GM12874 (cell line): ENCODE data around the gene SEC24D.

ENCODE experiments used
- CTCF ChIP-seq: IDR thresholded peaks from 2 replicates; pipeline ENCODE4 v1.5.1; 2011; ENCODE audit warnings: low read depth, mild to moderate bottlenecking, control low read depth, low read length, moderate library complexity; ENCODE audit not compliant: insufficient read depth

Gene SEC24D

DNA sequence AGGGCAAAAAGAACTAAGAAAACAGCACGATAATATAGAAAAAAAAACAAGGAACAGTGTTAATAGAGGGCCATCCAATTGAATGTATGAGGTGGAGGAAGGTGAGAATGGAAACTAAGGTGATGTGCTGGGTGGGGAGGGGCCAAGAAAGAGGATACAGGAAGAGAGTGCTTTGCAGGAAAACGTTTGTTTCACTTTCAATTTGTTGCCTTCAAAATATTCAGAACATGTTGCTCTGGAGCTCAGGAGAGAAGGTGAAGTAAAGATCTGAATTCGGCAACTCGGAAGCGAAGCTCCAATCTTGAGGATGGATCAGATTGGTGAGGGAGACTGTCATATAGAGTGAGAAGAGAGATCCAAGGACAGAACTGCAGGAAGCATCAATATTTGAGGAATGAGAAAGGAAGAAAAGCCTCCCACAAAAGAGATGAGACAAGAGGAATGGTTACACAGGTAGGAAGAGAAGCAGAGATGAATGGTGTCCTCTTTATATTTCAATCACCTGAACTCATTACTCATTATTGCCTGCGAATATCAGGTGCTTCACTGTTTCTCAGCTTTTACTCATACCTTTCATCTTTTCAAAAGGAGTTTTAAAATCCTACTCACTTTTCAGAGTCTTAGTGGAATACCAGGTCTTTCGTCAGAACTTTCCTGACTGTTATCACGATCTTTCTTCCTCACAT lies 14.7 kb upstream of the SEC24D start:
- no peak for TF ChIP-seq CTCF

- no peak for TF ChIP-seq CTCF
These were observed 14.1 kb upstream of the SEC24D start for GRCh38 chr4:118849867-118850487.

GRCh38 chr4:118848901-118849300 lies 13.0 kb upstream of the SEC24D start:
- no peak for TF ChIP-seq CTCF

- no peak for TF ChIP-seq CTCF
These were observed 12.3 kb upstream of the SEC24D start for GRCh38 chr4:118848242-118848641.

GRCh38 chr4:118846979-118847378 lies 11.1 kb upstream of the SEC24D start:
- TF ChIP-seq CTCF, result no peak

DNA sequence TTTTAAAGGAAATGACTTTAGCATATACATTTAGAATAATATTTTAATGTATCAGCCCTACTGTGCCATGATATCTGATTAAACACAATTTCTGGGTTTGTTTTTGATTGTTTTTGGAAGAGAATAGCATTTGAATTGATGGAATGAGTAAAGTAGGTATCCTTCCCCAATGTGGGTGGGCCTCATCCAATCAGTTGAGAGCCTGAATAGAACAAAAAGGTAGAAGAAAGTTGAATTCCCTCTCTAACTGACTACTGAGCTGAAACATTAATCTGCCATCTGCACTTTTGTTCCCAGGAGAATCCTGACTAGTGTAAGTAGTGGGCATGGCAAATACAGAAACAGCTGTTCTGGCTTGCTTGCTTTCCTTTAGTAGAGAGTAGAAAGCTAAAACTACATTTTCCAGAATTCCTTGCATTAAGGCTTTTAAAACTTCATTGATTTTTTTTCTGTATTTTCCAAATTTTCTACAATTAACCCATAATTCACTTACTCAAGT lies 9.7 kb upstream of the SEC24D start:
- TF ChIP-seq CTCF, result no peak

DNA sequence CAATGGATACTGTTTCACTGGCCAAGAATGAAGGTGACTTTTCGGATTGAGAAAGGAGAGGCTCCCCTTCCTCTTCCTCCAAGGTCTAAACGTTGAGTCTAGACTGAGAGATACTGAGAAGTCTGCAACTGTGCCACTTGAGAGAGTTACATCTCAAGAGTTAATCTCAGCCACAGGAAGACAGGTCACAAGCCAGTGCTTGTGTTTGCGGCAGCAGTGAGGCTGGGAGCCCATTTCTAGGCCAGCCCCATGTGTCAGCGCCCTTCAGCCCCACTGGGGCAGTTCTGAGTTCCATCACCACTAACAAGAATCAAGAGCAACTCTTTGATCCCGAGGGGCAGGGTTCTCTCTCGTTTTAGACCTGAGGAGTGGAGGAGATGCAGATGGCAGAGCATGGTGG lies 7.3 kb upstream of the SEC24D start:
- TF ChIP-seq CTCF, result no peak
